Sigmoid colon (tissue), 3 donors: ENCODE measurements around the gene PTPN20.
"Not testable (repeated sequence)": the region's sequence is repeated elsewhere in the genome, so short reads cannot be mapped to it uniquely, and the experiment has no call there.

Source experiments
- POLR2A ChIP-seq, 2 donors: fragments of 450-650 bp; IDR thresholded peaks; one replicate each; pipeline ENCODE4 v1.6.1; 2016; ENCODE audit warnings: antibody characterized with exemption in 2 of 2, mild to moderate bottlenecking in 2 of 2, moderate library complexity in 2 of 2
- TF ChIP-seq, protein P1 (sequence below), 4 experiments: fragments of 450-650 bp in 3 of 4; fragments of 200-600 bp in 1 of 4; IDR thresholded peaks; one replicate each; pipeline ENCODE4 v1.5.1; 2016 to 2019; ENCODE audit warnings: antibody characterized with exemption in 4 of 4, mild to moderate bottlenecking in 3 of 4, moderate library complexity in 2 of 4

DNA sequence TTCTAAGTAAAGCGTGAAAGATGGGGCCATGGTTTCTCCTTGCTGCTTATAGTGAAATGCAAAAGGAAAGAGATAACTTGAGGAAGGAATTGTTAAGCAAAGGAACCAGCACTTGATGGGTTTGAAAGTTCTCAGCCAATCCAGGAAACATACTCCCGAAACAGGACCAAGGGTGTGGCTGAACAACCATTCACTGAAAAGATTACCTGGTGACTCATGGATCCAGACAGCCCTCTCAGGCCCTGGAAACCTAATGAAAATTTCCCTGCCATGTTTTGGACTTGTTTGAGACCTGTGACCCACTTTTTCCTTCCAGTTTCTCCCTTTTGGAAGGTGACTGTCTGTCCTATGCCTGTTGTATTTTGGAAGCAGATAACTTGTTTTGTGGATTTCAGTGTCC, 11.3 kb downstream of the PTPN20 start:
- TF ChIP-seq, protein P1, sequence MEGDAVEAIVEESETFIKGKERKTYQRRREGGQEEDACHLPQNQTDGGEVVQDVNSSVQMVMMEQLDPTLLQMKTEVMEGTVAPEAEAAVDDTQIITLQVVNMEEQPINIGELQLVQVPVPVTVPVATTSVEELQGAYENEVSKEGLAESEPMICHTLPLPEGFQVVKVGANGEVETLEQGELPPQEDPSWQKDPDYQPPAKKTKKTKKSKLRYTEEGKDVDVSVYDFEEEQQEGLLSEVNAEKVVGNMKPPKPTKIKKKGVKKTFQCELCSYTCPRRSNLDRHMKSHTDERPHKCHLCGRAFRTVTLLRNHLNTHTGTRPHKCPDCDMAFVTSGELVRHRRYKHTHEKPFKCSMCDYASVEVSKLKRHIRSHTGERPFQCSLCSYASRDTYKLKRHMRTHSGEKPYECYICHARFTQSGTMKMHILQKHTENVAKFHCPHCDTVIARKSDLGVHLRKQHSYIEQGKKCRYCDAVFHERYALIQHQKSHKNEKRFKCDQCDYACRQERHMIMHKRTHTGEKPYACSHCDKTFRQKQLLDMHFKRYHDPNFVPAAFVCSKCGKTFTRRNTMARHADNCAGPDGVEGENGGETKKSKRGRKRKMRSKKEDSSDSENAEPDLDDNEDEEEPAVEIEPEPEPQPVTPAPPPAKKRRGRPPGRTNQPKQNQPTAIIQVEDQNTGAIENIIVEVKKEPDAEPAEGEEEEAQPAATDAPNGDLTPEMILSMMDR (IDR thresholded peaks at IDR 0.05): not testable (repeated sequence)
- TF ChIP-seq POLR2A (IDR thresholded peaks at IDR 0.05): not testable (repeated sequence)
